ENCODE results near the gene FAF2. TPM values are rescaled to one million over a fixed set of nuclear protein-coding genes. Genes with fewer than 3 reads are reported as not detected.
A peak's percentile ranks its signal among the peaks of the same experiment; 100 is the strongest.
"Not testable (repeated sequence)": the region's sequence is repeated elsewhere in the genome, so short reads cannot be mapped to it uniquely, and the experiment has no call there.

FAF2 gene
- polyA plus RNA-seq, 6 donors from 2014 or later: 11.0 to 16.3 (median 13.3) TPM

DNA sequence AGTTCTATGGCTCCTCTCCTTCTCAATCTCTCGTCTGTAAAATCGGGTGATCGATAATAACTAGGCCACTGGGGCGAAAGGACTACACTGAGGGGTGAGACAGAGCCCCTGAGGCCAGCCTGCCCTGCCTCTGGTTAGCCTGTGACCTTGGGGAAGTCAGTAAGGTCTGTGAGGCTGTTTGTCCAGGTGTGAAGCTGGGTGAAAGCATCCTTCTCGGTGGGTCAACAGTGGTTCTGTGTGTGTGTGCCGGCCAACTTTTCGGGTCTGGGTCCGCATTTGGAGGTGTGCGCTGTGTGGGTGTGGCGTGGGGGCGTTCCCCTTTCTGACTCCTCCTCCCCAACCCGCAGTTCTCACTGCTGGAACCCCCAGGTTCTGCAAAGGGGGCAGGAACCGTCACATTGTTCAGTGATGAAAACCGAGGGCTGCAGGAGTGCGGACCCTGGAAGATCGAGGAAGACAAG, 94.0 kb downstream of the FAF2 start:
- ATAC-seq (ENCODE audit: low read depth in 2 of 2) (peak; percentile 5 to 7), DNase-seq (peak; percentile 66)
- H3K27me3 Mint-ChIP-seq: no peaks in the 10 kb centered on the region

DNA sequence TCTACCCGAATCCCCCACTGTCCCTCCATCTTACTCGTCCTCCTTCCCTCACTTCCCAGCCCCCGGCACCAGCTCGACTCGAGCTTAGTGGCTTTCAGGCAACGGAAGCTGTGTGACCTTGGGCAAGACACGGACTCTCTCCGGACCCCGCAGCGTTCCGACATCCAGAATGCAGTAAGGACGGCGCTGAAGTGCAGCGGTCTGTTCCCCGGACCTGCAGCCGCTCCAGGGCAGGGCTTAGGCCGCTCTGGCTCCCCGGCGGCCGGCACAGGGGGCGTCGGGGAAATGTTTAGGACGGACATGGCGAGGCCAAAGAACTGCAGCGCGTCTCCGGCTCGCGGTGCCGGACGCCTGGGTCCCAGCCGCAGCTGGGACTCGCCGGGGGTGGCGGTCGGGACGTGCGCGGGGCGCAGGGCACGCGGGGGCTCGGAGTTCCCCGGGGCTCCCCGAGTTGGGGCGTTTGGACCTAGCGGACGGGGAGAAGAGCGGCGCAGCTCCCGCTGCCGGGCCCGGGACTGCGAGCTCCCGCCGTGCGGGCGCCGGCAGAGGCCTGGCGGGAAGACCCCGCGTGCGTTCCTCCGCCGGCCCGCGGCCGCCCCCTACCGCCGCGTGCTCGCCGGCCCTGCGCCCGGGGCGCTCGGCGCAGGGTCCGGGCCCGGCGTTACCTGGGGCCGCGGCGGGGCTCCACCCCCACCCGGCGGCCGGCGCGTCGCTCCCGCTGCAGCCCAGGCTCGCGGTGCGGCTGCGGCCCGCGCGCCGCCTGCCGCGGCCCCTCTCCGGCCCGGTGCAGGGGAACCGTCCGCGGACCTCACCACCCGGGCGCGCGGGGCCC, 94.6 kb downstream of the FAF2 start:
- peak overlapping the region; percentile 83 to 98 (median 92) for H3K4me3 Mint-ChIP-seq
- H3K36me3 Mint-ChIP-seq: no peaks in the 10 kb centered on the region
- H3K9me3 Mint-ChIP-seq: no peaks in the 10 kb centered on the region
- ATAC-seq (ENCODE audit: low read depth in 2 of 2): peak; percentile 40 to 43
- peaks cover 38 to 53% (median 52%) of the 10 kb centered on the region in 3 donors for H3K4me1 Mint-ChIP-seq
- H3K27me3 Mint-ChIP-seq: no peaks in the 10 kb centered on the region
- peak; percentile 53 for DNase-seq
- H3K27ac Mint-ChIP-seq: peak overlapping the region; percentile 9 to 96 (median 92)

More for the DNA sequence above, 94.0 kb downstream of the FAF2 start:
- Mint-ChIP-seq H3K9me3 (no peaks in the 10 kb centered on the region), H3K4me3 (peak overlapping the region; percentile 80 to 98 (median 90)), H3K4me1 (peaks cover 39 to 56% (median 52%) of the 10 kb centered on the region in 3 donors), H3K36me3 (no peaks in the 10 kb centered on the region), H3K27ac (peak overlapping the region; percentile 9 to 96 (median 92))

DNA sequence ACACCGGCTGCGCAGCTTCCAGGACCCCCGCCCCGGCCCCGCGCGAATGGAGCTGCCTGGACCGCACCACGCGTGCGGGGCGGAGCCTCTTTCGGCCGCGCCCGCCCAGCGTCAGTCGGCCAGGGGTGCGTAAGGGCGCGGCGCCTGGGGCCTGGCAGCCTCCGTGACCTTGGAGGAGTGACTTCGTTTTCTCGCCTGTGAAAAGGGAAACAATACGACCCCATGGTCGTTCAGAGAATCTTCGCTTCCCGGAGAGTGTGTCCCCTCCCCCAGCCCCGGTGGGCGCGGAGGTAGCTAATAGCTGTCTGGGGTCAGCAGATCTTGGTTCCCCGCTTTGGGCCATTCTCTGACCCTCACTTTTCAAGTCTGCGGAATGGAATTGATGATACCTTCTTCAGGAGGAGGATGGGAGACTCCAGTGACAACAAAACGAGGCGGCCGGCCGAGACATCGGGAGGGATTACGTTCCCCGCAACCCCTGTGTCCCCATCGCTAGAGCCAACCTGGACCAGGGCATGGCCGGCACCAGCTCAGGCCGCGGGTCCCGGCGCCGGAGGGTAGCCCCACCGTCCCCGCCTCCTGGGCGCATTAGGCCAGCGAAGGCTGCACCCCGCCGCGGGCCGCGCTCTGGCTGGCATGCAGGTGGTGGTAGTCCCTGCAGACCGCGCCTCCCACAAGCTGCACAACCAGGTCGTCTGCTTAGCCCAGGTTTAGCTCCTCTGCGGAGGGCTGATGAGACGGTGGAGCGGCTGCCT, 95.4 kb downstream of the FAF2 start:
- H3K9me3 Mint-ChIP-seq: no peaks in the 10 kb centered on the region
- ATAC-seq (ENCODE audit: low read depth in 2 of 2) (peak; percentile 75), DNase-seq (peak; percentile 72)
- H3K27me3 Mint-ChIP-seq: no peaks in the 10 kb centered on the region
- peaks cover 31 to 46% (median 44%) of the 10 kb centered on the region in 3 donors for H3K4me1 Mint-ChIP-seq
- peak overlapping the region; percentile 83 to 97 (median 92) for H3K4me3 Mint-ChIP-seq
- H3K27ac Mint-ChIP-seq: peak overlapping the region in 5 of 6 donors; percentile 34 to 97 (median 91)
- no peaks in the 10 kb centered on the region for H3K36me3 Mint-ChIP-seq

DNA sequence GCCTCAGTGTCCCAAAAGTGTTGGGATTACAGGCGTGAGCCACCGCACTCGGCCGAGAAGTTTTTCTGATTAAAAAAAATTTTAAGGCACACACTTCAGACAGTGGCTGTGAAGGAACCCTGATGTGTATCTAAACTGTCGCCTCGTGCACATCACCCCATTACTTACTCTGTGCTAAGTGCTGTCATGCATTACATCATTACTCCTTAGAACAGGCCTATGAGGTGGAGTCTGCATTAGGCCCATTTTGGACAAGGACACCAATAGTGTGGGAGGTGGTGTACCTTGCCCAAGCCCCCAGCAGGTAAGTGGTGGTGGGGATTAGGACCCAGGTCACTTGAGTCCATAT, 97.2 kb downstream of the FAF2 start:
- DNase-seq: no peak
- Mint-ChIP-seq H3K36me3 (no peaks in the 10 kb centered on the region), H3K4me1 (peaks cover 21 to 40% (median 37%) of the 10 kb centered on the region in 3 donors), H3K4me3 (peak overlapping the region in 2 of 8 donors; percentile 33 to 85), H3K9me3 (no peaks in the 10 kb centered on the region), H3K27me3 (no peaks in the 10 kb centered on the region), H3K27ac (no peak overlapping the region)
- ATAC-seq (ENCODE audit: low read depth in 2 of 2): no peak

DNA sequence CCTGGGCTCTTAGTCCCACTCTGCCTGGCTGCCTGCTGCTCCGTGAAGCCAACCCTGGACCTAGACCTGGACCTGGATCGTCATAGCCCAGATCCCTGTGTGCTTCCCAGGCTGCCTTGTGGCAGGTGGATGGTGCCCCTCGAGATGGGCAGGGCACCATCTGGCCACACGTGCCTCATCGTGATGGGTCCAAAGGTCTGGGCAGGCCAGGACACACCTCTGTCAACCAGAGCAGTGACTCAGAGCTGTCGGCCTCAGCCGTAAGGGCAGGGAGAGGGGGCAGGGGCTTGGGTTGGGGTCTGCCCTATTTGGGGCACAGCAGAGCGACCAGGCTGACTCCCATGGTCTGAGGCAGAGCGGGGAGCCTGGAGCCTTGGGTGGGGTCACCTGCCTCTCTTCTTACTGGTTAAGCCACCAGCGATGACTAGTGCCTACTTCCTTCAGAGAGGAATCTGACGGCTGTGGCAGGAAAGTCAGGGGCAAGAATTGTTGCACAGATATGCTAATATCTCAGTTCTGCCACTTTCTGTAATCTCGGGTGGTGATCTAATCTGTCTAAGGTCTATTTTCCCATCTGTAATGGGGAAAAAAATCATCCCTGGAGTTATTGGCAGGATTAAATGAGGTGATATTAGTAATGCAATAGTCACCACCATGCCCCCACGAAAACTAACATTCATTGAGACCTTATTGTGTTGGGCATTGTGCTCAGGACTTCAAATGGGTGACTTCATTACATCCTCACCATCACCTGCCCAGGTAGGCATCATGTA, 97.7 kb downstream of the FAF2 start:
- H3K36me3 Mint-ChIP-seq: no peaks in the 10 kb centered on the region
- no peaks in the 10 kb centered on the region for H3K27me3 Mint-ChIP-seq
- ATAC-seq (ENCODE audit: low read depth in 2 of 2) (no peak), DNase-seq (no peak)
- peaks cover 24 to 40% (median 37%) of the 10 kb centered on the region in 3 donors for H3K4me1 Mint-ChIP-seq
- peak overlapping the region in 2 of 6 donors; percentile 26 to 60 for H3K27ac Mint-ChIP-seq
- no peaks in the 10 kb centered on the region for H3K9me3 Mint-ChIP-seq
- peak overlapping the region in 1 of 8 donors; percentile 85 for H3K4me3 Mint-ChIP-seq

DNA sequence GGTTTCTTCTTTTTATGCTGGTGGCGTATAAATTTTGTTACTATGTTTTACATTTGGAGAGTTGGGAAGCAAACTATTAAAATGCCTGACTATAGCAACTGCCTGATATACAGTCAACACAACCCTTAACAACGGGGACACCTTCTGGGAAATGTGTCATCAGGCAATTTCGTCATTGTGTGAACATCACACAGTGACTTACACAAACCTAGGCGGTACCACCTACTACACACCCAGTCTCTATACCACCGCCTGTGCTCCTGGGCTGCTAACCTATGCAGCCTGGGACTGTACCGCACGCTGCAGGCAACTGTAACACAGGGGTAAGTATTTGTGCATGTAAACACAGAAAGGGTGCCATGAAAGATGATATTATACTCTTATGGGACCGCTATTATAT, 99.6 kb downstream of the FAF2 start:
- Mint-ChIP-seq H3K36me3 (no peaks in the 10 kb centered on the region), H3K27me3 (peaks cover 0 to 6% (median 0%) of the 10 kb centered on the region in 3 donors), H3K4me3 (no peak overlapping the region)

DNA sequence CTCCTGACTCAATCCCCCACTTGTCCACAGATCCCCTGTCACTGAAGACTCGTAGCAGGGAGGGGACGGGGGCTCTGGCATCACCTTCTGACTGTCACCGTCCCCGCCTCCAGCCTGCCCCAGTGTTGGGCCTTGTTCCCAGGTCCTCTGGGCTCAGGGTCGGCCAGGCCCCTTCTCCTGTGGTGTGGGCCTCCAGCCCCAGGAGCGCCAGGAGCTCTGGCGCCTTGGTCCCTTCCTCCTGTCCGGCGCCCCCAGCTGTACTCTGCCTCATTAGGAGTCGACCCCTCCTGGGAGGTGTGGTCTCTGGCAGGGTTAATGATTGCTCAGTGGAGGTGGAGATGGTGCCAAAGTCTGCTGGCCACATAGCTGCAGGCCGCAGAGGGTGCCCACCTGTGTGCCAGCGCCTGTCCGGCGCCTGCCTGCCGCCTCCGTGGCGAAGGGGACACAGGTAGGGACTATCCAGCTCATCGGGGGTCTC, 100.8 kb downstream of the FAF2 start, which contains the start of gene CDHR2:
Gene CDHR2, plus strand, starts transcription at position 376 of the 478 bp plus-strand sequence. CDS start 16,011 bp downstream, outside the sequence.
- Mint-ChIP-seq H3K27ac (peak within 1 kb of the TSS in 2 of 6 donors; percentile 30 to 49), H3K4me3 (peak within 1 kb of the TSS in 2 of 8 donors; percentile 5 to 15), H3K4me1 (peaks cover 10 to 27% (median 18%) of the 10 kb centered on the region in 3 donors), H3K27me3 (peaks cover 0 to 13% (median 6%) of the 10 kb centered on the region in 3 donors), H3K36me3 (no peaks in the 10 kb centered on the region), H3K9me3 (no peaks in the 10 kb centered on the region)
- no peak for DNase-seq
- no peak for ATAC-seq (ENCODE audit: low read depth in 2 of 2)

More for the DNA sequence above, 99.6 kb downstream of the FAF2 start:
- ATAC-seq (ENCODE audit: low read depth in 2 of 2) (no peak), DNase-seq (no peak)
- Mint-ChIP-seq H3K27ac (peak overlapping the region in 1 of 6 donors; percentile 8), H3K4me1 (peaks cover 8 to 30% (median 25%) of the 10 kb centered on the region in 3 donors), H3K9me3 (no peaks in the 10 kb centered on the region)

DNA sequence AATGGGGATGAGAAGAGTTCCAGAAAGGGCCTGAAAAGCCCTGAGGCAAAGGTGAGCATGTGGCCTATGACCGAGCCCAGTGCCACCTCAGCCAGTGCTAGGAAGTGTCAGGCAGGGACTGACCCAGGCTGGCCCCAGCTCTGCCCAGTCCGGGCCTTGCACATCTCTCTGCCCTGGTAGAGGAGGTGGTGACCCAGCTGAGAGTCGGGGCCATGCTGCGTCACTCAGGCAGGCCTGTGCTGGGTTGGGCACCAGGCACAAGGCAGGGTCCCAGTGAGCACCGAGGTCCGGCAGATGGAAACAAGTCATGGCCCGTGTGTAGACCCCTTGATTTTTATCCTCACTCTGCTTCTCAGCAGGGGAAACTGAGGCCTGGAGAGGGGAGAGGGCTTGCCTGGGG, 101.7 kb downstream of the FAF2 start:
- Mint-ChIP-seq H3K27ac (peak overlapping the region in 2 of 6 donors; percentile 30 to 49), H3K9me3 (no peaks in the 10 kb centered on the region), H3K27me3 (peaks cover 2 to 15% (median 10%) of the 10 kb centered on the region in 3 donors), H3K4me1 (peaks cover 10 to 20% (median 11%) of the 10 kb centered on the region in 3 donors), H3K36me3 (no peaks in the 10 kb centered on the region), H3K4me3 (no peak overlapping the region)
- ATAC-seq (ENCODE audit: low read depth in 2 of 2) (no peak), DNase-seq (no peak)

DNA sequence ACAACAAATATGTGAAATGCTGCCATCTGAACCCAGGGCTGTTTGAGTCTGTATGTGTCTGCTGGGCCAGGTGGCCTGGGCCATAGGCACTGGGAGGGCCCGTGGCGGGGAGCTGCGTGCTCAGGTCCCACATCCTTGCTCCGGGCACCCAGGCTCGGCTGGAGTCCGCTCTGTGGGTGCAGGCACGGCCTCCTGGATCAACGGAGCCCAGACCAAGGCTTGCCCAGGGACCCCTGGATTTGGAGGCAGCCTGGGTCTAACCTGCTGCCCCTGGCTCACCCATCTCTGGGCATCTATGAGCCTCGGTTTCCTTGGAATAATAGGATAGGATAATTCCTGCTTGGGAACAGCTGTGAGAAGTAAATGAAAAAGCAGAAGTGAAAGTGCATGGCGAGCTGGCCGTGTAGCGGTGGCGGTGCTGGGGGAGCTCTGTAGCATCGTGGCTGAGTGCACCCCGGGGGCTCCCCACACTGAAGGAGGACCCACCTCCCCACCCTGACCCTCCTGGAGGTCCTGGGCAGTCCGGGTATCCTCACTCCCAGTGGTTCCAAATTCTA, 102.2 kb downstream of the FAF2 start:
- Mint-ChIP-seq H3K27ac (peak overlapping the region in 1 of 6 donors; percentile 30), H3K27me3 (peaks cover 4 to 19% (median 14%) of the 10 kb centered on the region in 3 donors), H3K9me3 (no peaks in the 10 kb centered on the region), H3K4me1 (peaks cover 10 to 21% (median 11%) of the 10 kb centered on the region in 3 donors), H3K36me3 (no peaks in the 10 kb centered on the region), H3K4me3 (peak overlapping the region in 6 of 8 donors; percentile 5 to 46 (median 36))
- DNase-seq (peak; percentile 39), ATAC-seq (ENCODE audit: low read depth in 2 of 2) (peak; percentile 91 to 94)

DNA sequence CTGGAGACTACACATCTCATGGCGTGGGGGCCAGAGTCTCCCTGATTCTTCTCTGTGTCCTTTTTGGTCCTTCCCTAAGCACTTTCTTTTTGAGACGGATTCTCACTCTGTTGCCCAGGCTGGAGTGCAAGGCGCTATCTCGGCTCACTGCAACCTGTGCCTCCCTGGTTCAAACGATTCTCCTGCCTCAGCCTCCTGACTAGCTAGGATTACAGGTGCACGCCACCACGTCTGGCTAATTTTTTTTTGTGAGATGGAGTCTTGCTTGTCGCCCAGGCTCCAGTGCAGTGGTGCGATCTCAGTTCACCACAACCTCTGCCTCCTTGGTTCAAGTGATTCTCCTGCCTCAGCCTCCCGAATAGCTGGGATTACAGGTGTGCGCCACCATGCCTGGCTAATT, 102.8 kb downstream of the FAF2 start:
- Mint-ChIP-seq H3K27ac (peak overlapping the region in 1 of 6 donors; percentile 29), H3K4me3 (peak overlapping the region in 3 of 8 donors; percentile 42 to 46 (median 43)), H3K4me1 (peaks cover 10 to 21% (median 11%) of the 10 kb centered on the region in 3 donors), H3K27me3 (peaks cover 4 to 19% (median 14%) of the 10 kb centered on the region in 3 donors)
- ATAC-seq (ENCODE audit: low read depth in 2 of 2); H3K9me3 Mint-ChIP-seq; H3K36me3 Mint-ChIP-seq; DNase-seq: not testable (repeated sequence)

DNA sequence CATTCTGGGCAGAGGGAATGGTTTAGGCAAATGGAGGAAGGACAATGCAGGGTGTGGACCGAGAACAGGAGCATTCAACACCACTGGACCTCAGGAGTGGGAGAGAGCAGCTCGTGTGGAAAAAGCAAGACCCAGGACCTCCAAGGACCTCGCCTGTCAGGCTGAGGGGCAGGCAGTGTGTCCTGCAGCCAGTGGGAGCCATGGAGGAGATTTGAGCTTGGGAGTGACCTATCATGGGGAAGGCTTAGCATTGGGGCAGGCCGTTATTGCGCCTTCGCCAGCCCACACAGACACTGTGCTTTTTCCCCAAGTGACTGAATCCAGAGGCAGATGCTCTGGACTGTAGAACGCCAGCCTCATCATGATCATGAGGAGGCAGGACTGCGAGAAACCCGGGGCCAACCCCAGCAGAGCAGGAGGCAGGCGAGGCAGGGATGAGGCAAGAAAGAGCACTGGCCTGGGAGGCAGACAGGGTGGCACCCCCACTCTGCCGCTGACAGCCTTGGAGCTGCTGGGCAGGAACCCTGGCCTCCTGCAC, 104.2 kb downstream of the FAF2 start:
- H3K4me3 Mint-ChIP-seq: no peak overlapping the region
- peaks cover 10 to 22% (median 11%) of the 10 kb centered on the region in 3 donors for H3K4me1 Mint-ChIP-seq
- H3K27ac Mint-ChIP-seq: no peak overlapping the region
- H3K9me3 Mint-ChIP-seq: no peaks in the 10 kb centered on the region
- no peaks in the 10 kb centered on the region for H3K36me3 Mint-ChIP-seq
- DNase-seq (no peak), ATAC-seq (ENCODE audit: low read depth in 2 of 2) (no peak)
- peaks cover 4 to 19% (median 14%) of the 10 kb centered on the region in 3 donors for H3K27me3 Mint-ChIP-seq
